Measurements from ENCODE around the gene LACC1.

LACC1 gene

GRCh38 chr13:43929947-43930346 is 50.2 kb downstream of the LACC1 start:
- H3K27ac ChIP-seq = no peak overlapping the region
- TF ChIP-seq, protein P1, sequence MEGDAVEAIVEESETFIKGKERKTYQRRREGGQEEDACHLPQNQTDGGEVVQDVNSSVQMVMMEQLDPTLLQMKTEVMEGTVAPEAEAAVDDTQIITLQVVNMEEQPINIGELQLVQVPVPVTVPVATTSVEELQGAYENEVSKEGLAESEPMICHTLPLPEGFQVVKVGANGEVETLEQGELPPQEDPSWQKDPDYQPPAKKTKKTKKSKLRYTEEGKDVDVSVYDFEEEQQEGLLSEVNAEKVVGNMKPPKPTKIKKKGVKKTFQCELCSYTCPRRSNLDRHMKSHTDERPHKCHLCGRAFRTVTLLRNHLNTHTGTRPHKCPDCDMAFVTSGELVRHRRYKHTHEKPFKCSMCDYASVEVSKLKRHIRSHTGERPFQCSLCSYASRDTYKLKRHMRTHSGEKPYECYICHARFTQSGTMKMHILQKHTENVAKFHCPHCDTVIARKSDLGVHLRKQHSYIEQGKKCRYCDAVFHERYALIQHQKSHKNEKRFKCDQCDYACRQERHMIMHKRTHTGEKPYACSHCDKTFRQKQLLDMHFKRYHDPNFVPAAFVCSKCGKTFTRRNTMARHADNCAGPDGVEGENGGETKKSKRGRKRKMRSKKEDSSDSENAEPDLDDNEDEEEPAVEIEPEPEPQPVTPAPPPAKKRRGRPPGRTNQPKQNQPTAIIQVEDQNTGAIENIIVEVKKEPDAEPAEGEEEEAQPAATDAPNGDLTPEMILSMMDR (conservative IDR thresholded peaks at IDR 0.05) = no peak

DNA sequence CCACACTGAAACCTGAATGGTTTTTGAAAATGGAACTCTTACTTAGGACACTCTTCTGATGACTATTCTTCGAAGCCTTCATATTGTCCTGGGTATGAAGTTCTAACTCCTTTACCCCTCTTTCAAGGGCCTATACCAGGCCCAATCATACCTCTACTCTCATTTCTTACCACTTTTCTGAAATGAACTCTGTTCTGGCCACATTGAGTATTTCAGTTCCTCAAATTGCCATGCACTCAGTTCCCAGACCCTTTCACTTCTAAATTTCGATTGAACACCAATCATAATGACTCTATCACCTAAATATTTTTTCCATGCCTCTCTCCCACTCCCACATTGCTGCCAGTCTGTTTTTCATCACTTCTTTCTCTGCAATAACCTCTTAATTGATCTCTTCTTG is 53.7 kb downstream of the LACC1 start:
- no peak overlapping the region for H3K27ac ChIP-seq
- TF ChIP-seq, protein P1 (conservative IDR thresholded peaks at IDR 0.05) = no peak
- no peak for TF ChIP-seq ZFX (IDR thresholded peaks at IDR 0.05)

- H3K27ac ChIP-seq = no peak overlapping the region
Observed at GRCh38 chr13:43934273-43934672, 54.6 kb downstream of the LACC1 start.

GRCh38 chr13:43935878-43936277 is 56.2 kb downstream of the LACC1 start:
- H3K27ac ChIP-seq = no peak overlapping the region
- TF ChIP-seq ZFX (IDR thresholded peaks at IDR 0.05) = no peak
- TF ChIP-seq, protein P1 (conservative IDR thresholded peaks at IDR 0.05) = no peak

More at GRCh38 chr13:43934273-43934672, 54.6 kb downstream of the LACC1 start:
- TF ChIP-seq ZFX (IDR thresholded peaks at IDR 0.05) = no peak
- TF ChIP-seq, protein P1 (conservative IDR thresholded peaks at IDR 0.05) = no peak

- no peak overlapping the region for H3K27ac ChIP-seq
- TF ChIP-seq, protein P1 (conservative IDR thresholded peaks at IDR 0.05) = no peak
- no peak for TF ChIP-seq ZFX (IDR thresholded peaks at IDR 0.05)
Observed at GRCh38 chr13:43936647-43937046, 56.9 kb downstream of the LACC1 start.

DNA sequence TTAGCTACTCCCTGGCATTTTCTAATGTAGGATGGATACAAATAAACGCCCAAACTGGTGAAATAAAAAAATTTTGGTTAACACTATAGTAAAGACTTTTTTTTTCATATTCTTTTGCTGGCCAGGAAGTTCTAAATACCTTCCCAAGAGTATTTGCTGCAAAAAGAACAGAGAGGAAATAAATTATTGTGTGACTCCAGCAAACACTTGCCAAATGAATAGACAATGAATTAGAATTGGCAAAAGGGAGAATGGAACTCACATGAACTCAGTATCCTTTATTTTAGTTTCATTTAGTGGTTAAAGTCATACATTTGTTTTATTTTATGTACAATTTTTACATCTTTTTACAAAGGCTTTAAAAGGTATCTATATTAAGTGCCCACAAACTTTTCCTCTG is 58.1 kb downstream of the LACC1 start:
- TF ChIP-seq, protein P1 (conservative IDR thresholded peaks at IDR 0.05) = no peak
- no peak for TF ChIP-seq ZFX (IDR thresholded peaks at IDR 0.05)
- H3K27ac ChIP-seq = no peak overlapping the region

DNA sequence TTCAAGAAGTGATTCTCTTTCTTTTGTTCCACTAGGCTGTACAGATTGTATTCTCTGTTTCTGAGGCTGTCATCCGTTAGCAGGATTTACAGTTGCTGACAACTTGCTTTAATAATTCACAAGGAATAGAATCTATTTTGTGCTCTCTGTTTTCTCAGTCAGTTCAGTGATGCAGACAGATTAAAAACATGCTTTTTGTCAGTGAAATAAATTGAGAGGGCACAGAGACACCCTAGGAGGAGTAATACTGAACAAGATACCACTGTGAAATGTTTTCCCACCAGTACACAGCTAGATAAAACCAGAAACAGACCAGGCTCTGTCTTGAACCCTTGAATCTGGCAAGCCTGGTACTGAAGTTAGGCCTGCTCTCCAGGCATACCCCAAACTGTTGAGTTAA is 58.7 kb downstream of the LACC1 start:
- TF ChIP-seq ZFX (IDR thresholded peaks at IDR 0.05) = no peak
- TF ChIP-seq, protein P1 (conservative IDR thresholded peaks at IDR 0.05) = no peak
- no peak overlapping the region for H3K27ac ChIP-seq

Data from C4-2B (cell line).